ENCODE results near the gene RBMS3.

DNA sequence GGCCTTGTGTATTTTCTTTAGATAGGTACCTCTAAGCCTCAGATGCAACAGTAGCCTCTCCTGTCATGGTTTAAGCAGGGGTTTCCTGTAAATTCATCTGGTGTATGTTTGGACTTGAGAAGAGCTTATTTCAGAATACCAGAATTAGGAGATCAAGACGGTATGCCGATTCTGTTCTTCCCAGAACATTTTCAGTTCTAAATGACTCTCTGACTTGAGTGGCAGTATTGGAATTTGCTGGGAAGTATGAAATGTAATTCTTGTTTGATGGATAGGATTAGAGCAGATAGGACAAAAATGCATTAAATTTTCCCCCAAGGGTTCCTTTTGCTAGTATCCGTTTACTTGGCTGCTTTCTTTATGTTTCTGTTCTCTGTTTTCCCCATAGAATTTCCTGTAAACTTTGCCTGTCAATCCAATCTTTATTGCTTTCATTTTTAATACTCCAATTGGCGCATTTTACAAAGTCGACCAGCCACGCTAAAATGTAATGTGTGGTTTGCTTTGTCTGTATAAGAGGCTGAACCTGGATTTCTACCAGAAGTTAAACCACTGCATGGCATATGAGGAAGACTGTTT is 612.2 kb downstream of the RBMS3 start:
- TF ChIP-seq POLR2A (IDR thresholded peaks at IDR 0.05), result no peak
- TF ChIP-seq, protein P1, sequence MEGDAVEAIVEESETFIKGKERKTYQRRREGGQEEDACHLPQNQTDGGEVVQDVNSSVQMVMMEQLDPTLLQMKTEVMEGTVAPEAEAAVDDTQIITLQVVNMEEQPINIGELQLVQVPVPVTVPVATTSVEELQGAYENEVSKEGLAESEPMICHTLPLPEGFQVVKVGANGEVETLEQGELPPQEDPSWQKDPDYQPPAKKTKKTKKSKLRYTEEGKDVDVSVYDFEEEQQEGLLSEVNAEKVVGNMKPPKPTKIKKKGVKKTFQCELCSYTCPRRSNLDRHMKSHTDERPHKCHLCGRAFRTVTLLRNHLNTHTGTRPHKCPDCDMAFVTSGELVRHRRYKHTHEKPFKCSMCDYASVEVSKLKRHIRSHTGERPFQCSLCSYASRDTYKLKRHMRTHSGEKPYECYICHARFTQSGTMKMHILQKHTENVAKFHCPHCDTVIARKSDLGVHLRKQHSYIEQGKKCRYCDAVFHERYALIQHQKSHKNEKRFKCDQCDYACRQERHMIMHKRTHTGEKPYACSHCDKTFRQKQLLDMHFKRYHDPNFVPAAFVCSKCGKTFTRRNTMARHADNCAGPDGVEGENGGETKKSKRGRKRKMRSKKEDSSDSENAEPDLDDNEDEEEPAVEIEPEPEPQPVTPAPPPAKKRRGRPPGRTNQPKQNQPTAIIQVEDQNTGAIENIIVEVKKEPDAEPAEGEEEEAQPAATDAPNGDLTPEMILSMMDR (IDR thresholded peaks at IDR 0.05), result no peak
- no peak for TF ChIP-seq POLR2AphosphoS5 (IDR thresholded peaks at IDR 0.05)
